ENCODE measurements around the gene MAFG. TPM values are rescaled to one million over a fixed set of nuclear protein-coding genes. Genes with fewer than 3 reads are reported as not detected.

Gene MAFG
- total and polyA plus RNA-seq, 2 of the 13 experiments (the other 11 are each of a cell fraction or from before 2014, with no cell fraction given): 14.5 to 20.0 TPM

DNA sequence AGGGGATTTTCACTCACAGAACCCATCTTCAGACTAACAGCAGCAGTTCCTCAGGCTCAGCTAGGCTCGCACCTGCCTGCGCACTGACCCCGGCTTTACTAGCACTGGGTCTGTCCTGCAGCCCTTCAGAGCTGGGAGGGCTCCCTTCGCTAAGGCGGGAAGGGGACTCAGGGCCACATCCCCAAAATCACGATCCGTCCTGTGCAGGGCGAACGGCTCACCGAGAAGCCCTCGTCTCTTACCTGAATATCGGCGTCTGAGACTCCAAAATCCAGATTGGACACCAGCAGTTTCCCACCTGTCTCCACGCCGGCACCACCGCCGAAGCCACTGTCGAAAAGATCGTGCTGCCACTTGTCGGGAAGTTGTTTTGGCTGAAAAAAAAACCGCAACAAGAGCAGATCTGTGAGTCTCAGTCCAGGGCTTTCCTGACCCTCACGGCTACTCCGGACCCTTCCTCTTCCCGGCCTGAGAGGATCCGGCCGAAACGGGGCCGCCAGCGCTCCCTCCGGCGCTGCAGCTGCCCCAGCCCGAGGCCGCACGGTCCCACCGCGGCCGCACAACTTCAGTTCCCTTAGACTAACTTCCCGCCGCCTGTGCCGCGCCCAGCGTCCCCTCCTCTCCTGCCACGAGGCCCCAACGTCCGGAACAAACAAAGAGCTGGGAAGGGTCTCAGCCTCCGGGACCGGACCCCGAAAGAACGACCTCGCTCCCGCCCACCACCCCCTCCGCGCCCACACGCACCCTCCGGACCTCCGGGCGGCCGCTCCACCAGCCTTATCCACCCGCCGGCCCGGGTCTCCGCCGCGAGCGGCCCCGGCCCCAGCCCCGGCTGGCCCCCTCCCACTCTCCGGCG lies 36.9 kb downstream of the MAFG start (continued):
- TF ChIP-seq ZNF362 (CRISPR knock-in tag; IDR thresholded peaks at IDR 0.05; ENCODE audit: borderline replicate concordance) (no peak), GMEB1 (CRISPR knock-in tag; IDR thresholded peaks at IDR 0.05; ENCODE audit: borderline replicate concordance) (no peak), JUN (CRISPR knock-in tag; IDR thresholded peaks at IDR 0.05) (no peak), ZBTB3 (CRISPR knock-in tag; IDR thresholded peaks at IDR 0.05; ENCODE audit: borderline replicate concordance, low read depth) (no peak), ZBTB7B (CRISPR knock-in tag; IDR thresholded peaks at IDR 0.05) (no peak), MYNN (CRISPR knock-in tag; IDR thresholded peaks at IDR 0.05; ENCODE audit: low read depth) (no peak), ZNF501 (CRISPR knock-in tag; IDR thresholded peaks at IDR 0.05) (no peak; the same call in 1 of the 2 replicates), NR2C2 (CRISPR knock-in tag; IDR thresholded peaks at IDR 0.05; ENCODE audit: borderline replicate concordance) (no peak), STAG1 (CRISPR knock-in tag; IDR thresholded peaks at IDR 0.05) (no peak), SMC3 (IDR thresholded peaks at IDR 0.05; ENCODE audit: low read length) (no peak), ZNF292 (CRISPR knock-in tag; IDR thresholded peaks at IDR 0.05; ENCODE audit: borderline replicate concordance, low read depth) (no peak), GZF1 (CRISPR knock-in tag; IDR thresholded peaks at IDR 0.05) (0 out of 2 replicates have a peak, but pooled peaks have one; percentile 67), HNF1A (IDR thresholded peaks at IDR 0.05; ENCODE audit: low read depth) (no peak), HNF1A (CRISPR knock-in tag; IDR thresholded peaks at IDR 0.05; ENCODE audit: borderline replicate concordance) (0 out of 2 replicates have a peak, but pooled peaks have one; percentile 18), TRIM22 (IDR thresholded peaks at IDR 0.05) (no peak)
- TF ChIP-seq, protein P1, sequence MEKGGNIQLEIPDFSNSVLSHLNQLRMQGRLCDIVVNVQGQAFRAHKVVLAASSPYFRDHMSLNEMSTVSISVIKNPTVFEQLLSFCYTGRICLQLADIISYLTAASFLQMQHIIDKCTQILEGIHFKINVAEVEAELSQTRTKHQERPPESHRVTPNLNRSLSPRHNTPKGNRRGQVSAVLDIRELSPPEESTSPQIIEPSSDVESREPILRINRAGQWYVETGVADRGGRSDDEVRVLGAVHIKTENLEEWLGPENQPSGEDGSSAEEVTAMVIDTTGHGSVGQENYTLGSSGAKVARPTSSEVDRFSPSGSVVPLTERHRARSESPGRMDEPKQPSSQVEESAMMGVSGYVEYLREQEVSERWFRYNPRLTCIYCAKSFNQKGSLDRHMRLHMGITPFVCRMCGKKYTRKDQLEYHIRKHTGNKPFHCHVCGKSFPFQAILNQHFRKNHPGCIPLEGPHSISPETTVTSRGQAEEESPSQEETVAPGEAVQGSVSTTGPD (CRISPR knock-in tag; IDR thresholded peaks at IDR 0.05): no peak
- TF ChIP-seq, protein P2, sequence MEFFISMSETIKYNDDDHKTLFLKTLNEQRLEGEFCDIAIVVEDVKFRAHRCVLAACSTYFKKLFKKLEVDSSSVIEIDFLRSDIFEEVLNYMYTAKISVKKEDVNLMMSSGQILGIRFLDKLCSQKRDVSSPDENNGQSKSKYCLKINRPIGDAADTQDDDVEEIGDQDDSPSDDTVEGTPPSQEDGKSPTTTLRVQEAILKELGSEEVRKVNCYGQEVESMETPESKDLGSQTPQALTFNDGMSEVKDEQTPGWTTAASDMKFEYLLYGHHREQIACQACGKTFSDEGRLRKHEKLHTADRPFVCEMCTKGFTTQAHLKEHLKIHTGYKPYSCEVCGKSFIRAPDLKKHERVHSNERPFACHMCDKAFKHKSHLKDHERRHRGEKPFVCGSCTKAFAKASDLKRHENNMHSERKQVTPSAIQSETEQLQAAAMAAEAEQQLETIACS (CRISPR knock-in tag; IDR thresholded peaks at IDR 0.05): no peak

All from HepG2 (cell line).